CD4-positive, alpha-beta T cell treated with Interleukin-12 subunit alpha and Interleukin-12 subunit beta, for 1 hour (primary cell): ENCODE data around the gene KCNAB1.
"Not testable (repeated sequence)": the region's sequence is repeated elsewhere in the genome, so short reads cannot be mapped to it uniquely, and the experiment has no call there.

Source experiments
- DNase-seq: peaks from one replicate; pipeline ENCODE4 v3.0.0-alpha.2; 2020

KCNAB1 gene

GRCh38 chr3:156226676-156227420 lies 106.5 kb downstream of the KCNAB1 start:
- DNase-seq: no peak

DNA sequence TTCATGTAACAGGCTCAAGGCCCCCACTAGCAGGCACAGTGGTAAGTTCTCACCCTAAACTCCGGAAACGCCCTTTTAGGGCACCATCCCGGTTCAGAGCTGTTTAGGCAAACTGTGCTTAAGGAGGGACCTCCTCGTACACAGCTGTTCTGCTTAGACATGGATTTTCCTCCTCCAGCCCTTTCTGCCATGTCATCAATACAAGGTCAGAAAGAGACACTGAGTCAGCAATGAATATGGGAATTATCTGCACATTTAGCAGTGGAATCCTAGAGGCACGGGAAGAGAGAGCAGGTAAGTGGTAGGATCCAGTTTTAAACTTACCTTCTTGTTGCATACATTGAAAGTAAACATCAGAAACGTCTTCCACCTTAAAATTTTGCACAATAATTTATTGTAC lies 107.3 kb downstream of the KCNAB1 start:
- DNase-seq: no peak

GRCh38 chr3:156230278-156230900 lies 110.0 kb downstream of the KCNAB1 start:
- DNase-seq: no peak

DNA sequence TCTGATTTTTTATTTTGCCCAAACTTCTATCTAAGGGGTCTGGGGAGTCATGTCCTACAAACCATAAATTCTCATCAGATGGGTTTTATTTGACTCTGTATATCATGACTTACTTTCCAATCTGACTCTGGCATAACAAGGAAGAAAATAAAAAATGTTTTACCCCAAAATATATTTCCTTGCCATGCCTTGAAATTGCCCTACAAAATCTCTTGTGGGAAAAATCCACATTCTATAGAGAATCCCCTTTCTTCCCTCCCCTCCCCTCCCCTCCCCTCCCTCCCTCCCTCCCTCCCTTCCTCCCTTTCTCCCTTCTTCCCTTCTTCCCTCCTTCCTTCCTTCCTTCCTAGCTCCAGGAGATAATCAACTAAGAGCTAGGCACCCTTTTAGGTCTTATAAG lies 110.8 kb downstream of the KCNAB1 start:
- not testable (repeated sequence) for DNase-seq

- no peak for DNase-seq
Measured at GRCh38 chr3:156233876-156234275, 113.5 kb downstream of the KCNAB1 start.

DNA sequence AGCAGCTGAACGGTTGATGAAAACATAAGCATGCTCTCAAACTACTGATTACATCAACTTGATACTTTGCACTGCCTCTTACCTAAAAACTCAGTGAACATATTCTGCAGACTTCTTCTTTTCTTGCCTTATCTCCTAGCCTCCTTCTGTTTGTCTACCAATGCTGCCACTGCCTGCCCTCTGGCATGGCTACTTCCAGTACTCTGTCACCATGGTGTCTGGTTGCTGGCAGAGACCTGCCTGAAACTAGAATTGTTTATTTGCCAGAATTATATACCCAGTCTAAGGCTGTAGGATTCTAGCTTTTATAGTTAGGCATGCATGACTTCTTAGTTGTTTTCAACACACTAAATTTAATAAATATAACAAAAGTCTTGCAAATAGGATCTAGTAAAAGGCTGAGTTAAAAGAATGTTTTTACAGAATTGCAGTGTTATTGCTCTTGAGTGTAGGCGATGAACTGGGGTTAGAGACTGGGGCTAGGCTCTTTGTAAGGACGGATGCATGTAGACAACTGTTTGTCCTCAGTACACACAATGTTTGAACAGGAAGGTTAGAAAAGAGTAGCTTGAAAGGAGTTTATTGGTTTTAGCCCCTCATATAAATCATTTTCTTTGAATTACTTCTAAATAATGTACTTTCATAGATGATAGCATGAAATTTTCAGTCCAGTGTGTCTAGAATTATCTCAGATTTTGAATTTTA lies 116.3 kb downstream of the KCNAB1 start:
- no peak for DNase-seq

DNA sequence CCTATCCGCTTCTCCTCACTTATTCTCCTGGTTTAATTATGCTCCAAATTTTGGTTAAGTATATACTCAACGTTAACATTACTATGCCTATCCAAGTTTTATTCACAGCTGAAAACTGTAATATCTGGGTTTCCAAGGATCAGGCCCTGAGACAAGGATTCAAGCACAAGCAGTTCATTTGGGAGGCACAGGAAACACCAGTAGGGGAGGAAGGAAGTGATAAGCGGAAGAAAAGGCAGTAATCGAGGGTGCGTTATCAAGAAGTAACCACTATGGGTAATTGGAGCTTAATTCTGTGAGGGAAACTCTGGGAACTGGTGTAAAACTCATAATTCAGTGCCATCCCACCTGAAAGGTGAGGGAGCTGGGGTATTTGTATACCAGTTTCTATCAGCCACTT lies 120.3 kb downstream of the KCNAB1 start:
- DNase-seq: no peak

GRCh38 chr3:156246961-156247725 lies 126.8 kb downstream of the KCNAB1 start:
- DNase-seq: no peak

DNA sequence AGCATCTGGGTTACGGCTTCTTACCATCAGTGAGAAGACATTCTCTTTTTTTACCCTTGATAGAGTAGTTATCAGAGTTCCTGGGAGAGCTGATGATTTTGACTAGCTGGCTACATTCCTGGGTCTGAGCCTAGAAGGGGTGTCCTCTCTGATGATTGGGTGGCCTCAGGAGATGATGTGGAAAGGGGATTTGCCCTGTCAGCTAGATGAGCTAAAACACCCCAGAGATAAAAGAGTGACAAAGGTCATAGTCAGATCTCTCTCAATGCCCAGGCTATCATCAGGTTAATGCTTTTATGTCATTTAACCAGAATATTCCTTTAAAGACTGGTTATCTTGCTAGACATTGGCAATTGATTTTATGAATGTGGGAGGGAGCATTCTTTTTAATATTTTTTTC lies 130.2 kb downstream of the KCNAB1 start:
- DNase-seq: no peak

DNA sequence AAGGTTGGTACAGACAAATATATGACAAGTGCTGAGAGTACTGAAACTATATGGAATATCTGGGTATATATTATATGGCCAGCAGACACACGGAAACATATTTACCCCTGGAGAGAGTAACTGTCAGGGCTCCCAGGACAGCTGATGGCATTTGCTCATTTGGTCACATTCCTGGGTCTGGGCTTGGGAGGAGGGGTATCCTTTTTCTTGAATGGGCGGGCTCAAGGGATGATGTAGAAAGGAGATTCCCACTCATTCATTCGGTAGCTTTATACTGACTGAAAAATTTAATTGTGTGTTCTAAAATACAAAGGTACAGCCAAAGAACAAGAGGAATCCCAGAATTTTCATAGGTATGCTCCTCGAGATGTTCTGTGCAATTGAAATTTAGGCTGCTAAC lies 131.0 kb downstream of the KCNAB1 start:
- DNase-seq: no peak

- DNase-seq: no peak
Measured at GRCh38 chr3:156252656-156253055, 132.3 kb downstream of the KCNAB1 start.

DNA sequence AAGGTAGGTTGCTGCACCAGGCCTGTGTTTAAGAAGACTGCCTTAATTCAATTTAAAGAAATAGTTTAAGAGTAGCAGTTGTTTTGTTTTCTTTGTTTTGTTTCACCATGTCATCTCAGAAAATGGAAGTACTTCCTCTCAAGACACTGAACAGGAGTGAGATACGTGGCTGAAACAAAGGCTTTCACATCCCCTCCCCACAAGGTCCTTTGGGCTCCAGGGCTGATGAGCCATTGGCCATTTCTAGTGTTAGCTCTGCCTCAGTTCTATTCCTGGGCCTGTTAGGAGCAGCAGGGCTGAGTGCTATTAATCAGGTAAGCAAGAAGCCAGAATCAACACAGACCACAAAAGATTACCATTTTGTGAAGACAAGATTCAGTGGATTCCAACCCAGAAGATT lies 132.8 kb downstream of the KCNAB1 start:
- DNase-seq: no peak

DNA sequence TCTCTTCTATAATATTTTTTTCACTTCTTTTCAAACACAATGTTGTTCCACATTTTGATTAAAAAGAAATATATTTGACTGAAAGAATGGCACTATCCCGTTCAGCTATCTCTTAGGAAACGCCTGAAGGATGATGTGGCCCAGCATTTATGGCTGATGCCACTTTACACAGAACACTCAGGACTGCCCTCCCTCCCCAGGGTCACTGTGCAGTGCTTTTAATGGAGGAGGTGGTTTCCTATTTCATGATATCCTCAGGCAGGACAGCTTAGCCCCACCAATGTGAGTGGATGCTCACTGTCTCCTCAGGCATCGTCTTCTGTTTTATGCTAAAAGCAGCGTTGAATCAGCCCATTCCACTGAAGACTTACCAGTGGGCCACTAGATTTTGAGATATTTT lies 135.9 kb downstream of the KCNAB1 start:
- DNase-seq: no peak

- no peak for DNase-seq
Measured at GRCh38 chr3:156256945-156257344, 136.6 kb downstream of the KCNAB1 start.

DNA sequence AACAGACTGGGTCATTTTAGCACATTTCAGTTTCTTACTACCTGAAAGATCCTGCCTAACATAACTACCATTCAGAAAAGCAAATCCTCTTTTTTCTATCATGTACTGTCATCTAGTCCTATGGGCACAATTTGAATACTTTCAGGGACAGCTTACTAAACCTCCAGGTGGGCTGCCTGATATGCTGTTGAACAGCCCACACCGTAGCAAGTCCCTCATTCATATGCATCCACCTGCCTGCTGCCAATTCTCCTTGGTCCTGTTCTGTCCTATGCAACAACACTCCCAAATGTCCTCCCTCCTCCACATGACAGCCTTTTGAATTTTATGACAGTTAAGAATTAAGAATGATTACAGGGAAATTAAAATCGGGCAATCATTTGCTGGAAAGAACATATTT lies 137.9 kb downstream of the KCNAB1 start:
- no peak for DNase-seq

DNA sequence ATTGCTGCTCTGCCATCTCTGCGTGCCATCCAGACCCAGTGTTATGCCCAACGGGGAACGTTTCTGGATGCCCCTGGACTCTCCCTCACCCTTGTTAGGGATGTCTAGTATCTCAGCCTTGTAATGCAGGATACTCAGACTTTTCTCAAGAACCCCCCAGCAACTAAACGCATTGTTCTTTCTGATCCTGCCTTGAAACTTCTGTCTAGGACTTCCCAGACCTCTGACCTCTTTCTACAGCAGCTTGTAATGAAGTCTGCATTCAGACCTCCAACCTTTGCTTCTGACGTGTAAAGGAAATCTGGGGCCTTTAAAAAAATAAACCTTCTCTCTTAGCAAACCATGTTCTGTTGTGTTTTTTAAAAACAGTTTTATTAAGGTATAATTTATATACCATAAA lies 139.5 kb downstream of the KCNAB1 start:
- DNase-seq: no peak

DNA sequence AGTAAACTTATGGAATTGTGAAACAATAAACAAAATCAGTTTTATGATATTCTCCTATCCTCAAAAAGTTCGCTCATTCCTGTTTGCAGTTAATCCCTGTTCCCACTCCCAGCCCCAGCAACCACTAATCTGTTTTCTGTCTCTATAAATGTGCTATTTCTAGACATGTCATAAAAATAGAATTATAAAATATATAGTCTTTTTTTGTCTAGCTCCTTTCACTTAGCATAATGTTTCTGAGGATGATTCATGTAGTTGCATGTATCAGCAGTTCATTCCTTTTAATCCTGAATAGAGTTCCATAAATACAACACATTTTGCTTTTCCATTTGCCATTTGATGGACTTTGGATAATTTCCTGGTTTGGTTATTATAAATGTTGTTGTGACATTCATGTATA lies 140.0 kb downstream of the KCNAB1 start:
- no peak for DNase-seq

DNA sequence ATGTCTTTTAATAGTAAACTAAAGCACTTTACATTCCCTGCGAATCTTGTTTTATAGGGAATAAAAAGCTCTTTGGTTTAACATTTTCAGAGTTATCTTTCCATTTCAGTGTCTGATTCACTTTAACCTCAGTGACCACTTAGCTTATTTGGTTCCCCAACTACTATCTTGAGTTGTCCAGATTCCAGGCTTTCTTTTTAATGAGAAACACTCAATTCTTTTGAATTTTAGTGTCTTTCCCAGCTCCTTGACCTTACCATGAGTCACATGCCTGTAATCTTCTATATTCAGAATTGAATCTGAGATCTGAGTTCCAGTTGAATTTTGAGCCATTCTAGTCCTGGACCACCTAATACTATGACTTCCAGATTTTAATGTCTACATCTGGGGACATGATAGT lies 144.4 kb downstream of the KCNAB1 start:
- no peak for DNase-seq

- DNase-seq: no peak
Measured at GRCh38 chr3:156271508-156271907, 151.1 kb downstream of the KCNAB1 start.

GRCh38 chr3:156271995-156272719 lies 151.8 kb downstream of the KCNAB1 start:
- no peak for DNase-seq

DNA sequence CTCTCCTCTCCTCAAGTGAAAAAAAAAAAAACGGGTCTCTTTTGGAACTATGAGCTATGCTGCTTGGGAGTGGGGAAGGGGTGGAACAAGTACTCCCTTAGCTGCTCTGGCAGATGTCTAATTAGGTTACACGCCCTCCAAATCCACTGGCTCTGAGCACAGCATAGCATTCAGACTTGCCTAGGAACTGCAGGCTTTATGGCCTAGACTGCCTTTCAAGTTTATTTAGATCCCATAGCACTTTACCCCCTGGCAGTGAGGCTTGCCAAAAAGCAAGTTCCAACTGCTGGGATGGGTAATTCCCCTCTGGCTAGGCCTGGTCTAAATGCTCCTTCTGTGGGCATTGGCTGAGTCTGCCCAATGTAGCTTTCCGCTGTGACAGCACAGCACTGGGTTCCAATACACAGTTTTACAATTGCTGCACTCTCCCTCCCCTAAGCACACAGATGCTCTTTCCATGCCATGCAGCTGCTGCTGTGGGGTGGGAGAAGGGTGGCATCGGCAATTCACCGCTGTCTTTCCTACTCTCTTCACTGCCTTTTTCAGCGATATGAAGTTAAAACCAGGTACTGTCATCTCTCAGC lies 152.8 kb downstream of the KCNAB1 start:
- no peak for DNase-seq

GRCh38 chr3:156274791-156275190 lies 154.4 kb downstream of the KCNAB1 start:
- DNase-seq: no peak
